HCT116 (cell line): ENCODE results near the gene ZBTB2. TPM values are rescaled to one million over a fixed set of nuclear protein-coding genes. Genes with fewer than 3 reads are reported as not detected.

Source experiments
- ATAC-seq: fragments of 200-7000 bp; cut with Tn5 transposase; 2 replicates; pipeline ENCODE4 v1.9.1; 2020; ENCODE audit warnings: mild to moderate bottlenecking, moderate library complexity
- BruUV-seq: library from RNA; stranded (reverse); fragments of 400-500 nt; replicated peaks from 2 replicates; lab custom pipeline; 2021; lab: Mats Ljungman, UMichigan
- CTCF ChIA-PET: fragments of 300-600 bp; sonication (Branson Sonifier 250); formaldehyde crosslinking; loops from one replicate; lab custom pipeline; 2021; ENCODE audit warnings: antibody characterized with exemption; lab: Charles Lee
- POLR2A ChIA-PET: fragments of 300-600, 350-600 bp; sonication (Branson Sonifier 250); formaldehyde crosslinking; loops from one replicate; lab custom pipeline; 2021; ENCODE audit warnings: antibody characterized with exemption; lab: Charles Lee
- RAD21 ChIA-PET, 2 experiments: fragments of 300-600 bp; sonication (Branson Sonifier 250); formaldehyde crosslinking; loops; one replicate each; lab custom pipeline; 2023; ENCODE audit warnings: low total read pairs in 2 of 2; ENCODE audit not compliant: uncharacterized antibody in 2 of 2, unreplicated experiment in 2 of 2, low non-redundant PET in 1 of 2; lab: Charles Lee
- DNase-seq: peaks from one replicate; pipeline ENCODE4 v3.0.0-alpha.2; 2010; ENCODE audit warnings: low read depth, low spot score
- H2AFZ ChIP-seq: fragments of 200-600 bp; shearing (Covaris generic), sonication (generic); 2 replicates; pipeline ENCODE4 v1.6.1; 2017; ENCODE audit warnings: low read depth, mixed run types, mixed read lengths, antibody characterized with exemption, low read length; ENCODE audit not compliant: poor library complexity, severe bottlenecking
- H3K27ac ChIP-seq: 2 replicates; pipeline ENCODE4 v1.5.1; 2012; ENCODE audit warnings: low read depth, low read length
- H3K27me3 ChIP-seq: fragments of 200-600 bp; sonication (generic); 2 replicates; pipeline ENCODE4 v1.6.1; 2016; ENCODE audit warnings: mixed run types, low read length, mixed read lengths; ENCODE audit not compliant: insufficient read depth
- H3K36me3 ChIP-seq, 2 experiments: fragments of 200-500 bp in 1 of 2; fragments of 200-600 bp in 1 of 2; sonication (Bioruptor generic) in 1 of 2; sonication (generic) in 1 of 2; 2 replicates each; pipeline versions ENCODE4 v1.5.1 to v1.6.1; 2014 to 2016; ENCODE audit warnings: low read length in 2 of 2, inconsistent platforms in 1 of 2, mixed read lengths in 1 of 2, mixed run types in 1 of 2; ENCODE audit not compliant: insufficient read depth in 2 of 2, control insufficient read depth in 1 of 2
- H3K4me1 ChIP-seq, 2 experiments: fragments of 200-600 bp in 1 of 2; sonication (generic) in 1 of 2; 2 replicates each; pipeline versions ENCODE4 v1.5.1 to v1.6.1; 2012 to 2017; ENCODE audit warnings: low read length in 2 of 2, inconsistent platforms in 1 of 2, mild to moderate bottlenecking in 1 of 2, mixed read lengths in 1 of 2, mixed run types in 1 of 2, moderate library complexity in 1 of 2; ENCODE audit not compliant: insufficient read depth in 2 of 2, control insufficient read depth in 1 of 2
- H3K4me2 ChIP-seq: fragments of 200-600 bp; sonication (generic); 2 replicates; pipeline ENCODE4 v1.6.1; 2017; ENCODE audit warnings: mixed run types, low read length, mixed read lengths
- H3K4me3 ChIP-seq, 2 experiments: fragments of 200-600 bp in 1 of 2; sonication (generic) in 1 of 2; replicated peaks in 1 of 2; 2 replicates each; pipeline ENCODE4 v1.5.1; 2011 to 2016; ENCODE audit warnings: low read length in 2 of 2, control low read depth in 1 of 2, low read depth in 1 of 2, mild to moderate bottlenecking in 1 of 2, mixed read lengths in 1 of 2, mixed run types in 1 of 2
- H3K79me2 ChIP-seq: fragments of 200-600 bp; sonication (generic); 2 replicates; pipeline ENCODE4 v1.6.1; 2017; ENCODE audit warnings: mild to moderate bottlenecking, mixed run types, low read length, moderate library complexity, mixed read lengths; ENCODE audit not compliant: insufficient read depth
- H3K9ac ChIP-seq: fragments of 200-600 bp; sonication (generic); 2 replicates; pipeline ENCODE4 v1.6.1; 2016; ENCODE audit warnings: low read length, mixed read lengths
- H3K9me2 ChIP-seq: fragments of 200-600 bp; sonication (generic), shearing (Covaris generic); 2 replicates; pipeline ENCODE4 v1.6.1; 2017; ENCODE audit warnings: mixed run types, mild to moderate bottlenecking, moderate library complexity; ENCODE audit not compliant: insufficient read depth
- H3K9me3 ChIP-seq, 2 experiments: fragments of 200-500 bp in 1 of 2; fragments of 200-600 bp in 1 of 2; sonication (Bioruptor generic) in 1 of 2; sonication (generic) in 1 of 2; 2 replicates each; pipeline ENCODE4 v1.6.1; 2014 to 2017; ENCODE audit warnings: low read length in 2 of 2, mixed read lengths in 2 of 2, inconsistent platforms in 1 of 2, low read depth in 1 of 2, mild to moderate bottlenecking in 1 of 2, mixed run types in 1 of 2, moderate library complexity in 1 of 2; ENCODE audit not compliant: control insufficient read depth in 1 of 2, insufficient read depth in 1 of 2
- H4K20me1 ChIP-seq: fragments of 200-600 bp; sonication (generic), shearing (Covaris generic); 2 replicates; pipeline ENCODE4 v1.6.1; 2017; ENCODE audit warnings: mixed run types, mild to moderate bottlenecking, moderate library complexity; ENCODE audit not compliant: insufficient read depth
- ATF3 ChIP-seq: IDR thresholded peaks from 2 replicates; pipeline ENCODE4 v1.6.1; 2012
- CEBPB ChIP-seq: IDR thresholded peaks from 2 replicates; pipeline ENCODE4 v1.6.1; 2012; ENCODE audit warnings: low read depth
- EGR1 ChIP-seq: IDR thresholded peaks from 2 replicates; pipeline ENCODE4 v1.6.1; 2012; ENCODE audit warnings: low read depth
- EZH2 ChIP-seq: fragments of 200-600 bp; sonication (generic); IDR thresholded peaks from 2 replicates; pipeline ENCODE4 v1.6.1; 2017; ENCODE audit warnings: antibody characterized with exemption, mixed run types
- POLR2A ChIP-seq: IDR thresholded peaks from 2 replicates; pipeline ENCODE4 v1.7.0; 2011; ENCODE audit warnings: borderline replicate concordance; ENCODE audit not compliant: insufficient read depth, insufficient read length; ENCODE audit errors: extremely low read depth
- POLR2AphosphoS5 ChIP-seq: IDR thresholded peaks from 2 replicates; pipeline ENCODE4 v1.6.1; 2011; ENCODE audit warnings: mild to moderate bottlenecking, low read depth, low read length, moderate library complexity
- RAD21 ChIP-seq: IDR thresholded peaks from 2 replicates; pipeline ENCODE4 v1.6.1; 2012; ENCODE audit warnings: low read depth, mild to moderate bottlenecking
- SRF ChIP-seq: IDR thresholded peaks from 2 replicates; pipeline ENCODE4 v1.6.1; 2012; ENCODE audit warnings: low read depth
- TCF7L2 ChIP-seq: IDR thresholded peaks from 2 replicates; pipeline ENCODE4 v1.7.0; 2011; ENCODE audit warnings: borderline replicate concordance, inconsistent platforms; ENCODE audit not compliant: insufficient read depth, insufficient read length; ENCODE audit errors: extremely low read depth
- intact Hi-C: fragments of 100-400 bp; cut with micrococcal nuclease; formaldehyde crosslinking; loops from 2 replicates; pipeline ENCODE4 v1.10.0; 2022
- total RNA-seq: library from RNA; stranded (reverse); gene quantifications from one replicate; pipeline ENCODE4 v1.2.1, GENCODE V29; 2021; ENCODE audit not compliant: unreplicated experiment
- TF ChIP-seq, protein P1 (sequence below): IDR thresholded peaks from 2 replicates; pipeline ENCODE4 v1.6.1; 2012
- TF ChIP-seq, protein P2 (sequence below), 3 experiments: fragments of 200-600 bp in 1 of 3; sonication (generic) in 1 of 3; IDR thresholded peaks in 2 of 3; conservative IDR thresholded peaks in 1 of 3; 2 replicates each; pipeline ENCODE4 v1.5.1; 2012 to 2017; ENCODE audit warnings: low read depth in 2 of 3, low read length in 2 of 3, antibody characterized with exemption in 1 of 3, borderline replicate concordance in 1 of 3, control low read depth in 1 of 3, mild to moderate bottlenecking in 1 of 3, mixed read lengths in 1 of 3, mixed run types in 1 of 3, moderate library complexity in 1 of 3; ENCODE audit not compliant: insufficient read depth in 1 of 3

ZBTB2 gene
- total RNA-seq, 1 experiment from 2014 or later, result 12.5 TPM

- no peak for TF ChIP-seq TCF7L2
- no peak for TF ChIP-seq EZH2
- TF ChIP-seq, protein P1, sequence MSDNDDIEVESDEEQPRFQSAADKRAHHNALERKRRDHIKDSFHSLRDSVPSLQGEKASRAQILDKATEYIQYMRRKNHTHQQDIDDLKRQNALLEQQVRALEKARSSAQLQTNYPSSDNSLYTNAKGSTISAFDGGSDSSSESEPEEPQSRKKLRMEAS, result no peak
Measured at GRCh38 chr6:151388236-151388635, 3.1 kb downstream of the ZBTB2 start (continued).

GRCh38 chr6:151387175-151387970 is 4.0 kb downstream of the ZBTB2 start:
- Histone ChIP-seq H4K20me1 (peaks cover 3% of the 10 kb centered on the region; the same call in 1 of the 2 replicates), H3K9ac (no peak overlapping the region), H3K27ac (no peak overlapping the region), H3K4me3 (no peak overlapping the region), H3K9me2 (no peaks in the 10 kb centered on the region), H2AFZ (no peak overlapping the region), H3K79me2 (peaks cover 75% of the 10 kb centered on the region), H3K27me3 (no peaks in the 10 kb centered on the region), H3K4me1 (peaks cover 13 to 20% of the 10 kb centered on the region in 2 experiments), H3K4me2 (no peak overlapping the region), H3K36me3 (no peaks in the 10 kb centered on the region), H3K9me3 (no peaks in the 10 kb centered on the region)
- intact Hi-C loops, result no loop called here
- TF ChIP-seq SRF, result no peak
- TF ChIP-seq ATF3, result no peak
- TF ChIP-seq, protein P2, sequence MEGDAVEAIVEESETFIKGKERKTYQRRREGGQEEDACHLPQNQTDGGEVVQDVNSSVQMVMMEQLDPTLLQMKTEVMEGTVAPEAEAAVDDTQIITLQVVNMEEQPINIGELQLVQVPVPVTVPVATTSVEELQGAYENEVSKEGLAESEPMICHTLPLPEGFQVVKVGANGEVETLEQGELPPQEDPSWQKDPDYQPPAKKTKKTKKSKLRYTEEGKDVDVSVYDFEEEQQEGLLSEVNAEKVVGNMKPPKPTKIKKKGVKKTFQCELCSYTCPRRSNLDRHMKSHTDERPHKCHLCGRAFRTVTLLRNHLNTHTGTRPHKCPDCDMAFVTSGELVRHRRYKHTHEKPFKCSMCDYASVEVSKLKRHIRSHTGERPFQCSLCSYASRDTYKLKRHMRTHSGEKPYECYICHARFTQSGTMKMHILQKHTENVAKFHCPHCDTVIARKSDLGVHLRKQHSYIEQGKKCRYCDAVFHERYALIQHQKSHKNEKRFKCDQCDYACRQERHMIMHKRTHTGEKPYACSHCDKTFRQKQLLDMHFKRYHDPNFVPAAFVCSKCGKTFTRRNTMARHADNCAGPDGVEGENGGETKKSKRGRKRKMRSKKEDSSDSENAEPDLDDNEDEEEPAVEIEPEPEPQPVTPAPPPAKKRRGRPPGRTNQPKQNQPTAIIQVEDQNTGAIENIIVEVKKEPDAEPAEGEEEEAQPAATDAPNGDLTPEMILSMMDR (IDR thresholded peaks at IDR 0.05 in 2 of 3, conservative IDR thresholded peaks at IDR 0.05 in 1 of 3; ENCODE audit: borderline replicate concordance in 1 of 3, insufficient read depth in 1 of 3, low read depth in 2 of 3, low read length in 2 of 3), result no peak
- no peak for TF ChIP-seq EGR1
- TF ChIP-seq CEBPB, result no peak
- no peak for TF ChIP-seq POLR2AphosphoS5
- no peak for TF ChIP-seq RAD21
- TF ChIP-seq POLR2A, result no peak
- TF ChIP-seq, protein P1, result no peak
- TF ChIP-seq EZH2, result no peak
- ATAC-seq (no peak), DNase-seq (no peak)
- ChIA-PET CTCF (no interaction called here), RAD21 (no interaction called here), POLR2A (no interaction called here)
- no TSS peak for BruUV-seq
